ELF-1 (cell line): Measurements from ENCODE around the gene RBP2.

Experiments
- DNase-seq: peaks from one replicate; pipeline ENCODE4 v3.0.0-alpha.2; 2016; ENCODE audit warnings: low read depth, low spot score

Gene RBP2

DNA sequence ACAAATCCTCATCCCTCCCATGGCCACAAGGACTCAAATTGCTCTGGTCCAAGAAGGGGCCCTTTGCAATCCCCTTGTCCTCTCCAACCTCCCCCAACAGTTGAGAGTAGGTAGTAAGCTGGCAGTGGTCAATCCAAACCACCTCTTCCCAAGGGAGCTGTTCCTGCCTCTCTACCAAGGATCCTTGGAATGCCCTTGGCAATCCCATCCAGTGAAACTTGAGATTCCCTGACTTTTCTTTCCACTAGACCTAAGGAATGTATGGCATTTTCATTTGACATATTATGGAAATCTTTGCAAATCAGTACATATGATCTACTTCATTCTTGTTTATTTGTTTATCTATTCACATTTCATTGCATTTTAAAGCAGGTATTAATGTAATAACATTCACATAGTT is 4.8 kb upstream of the RBP2 start:
- DNase-seq, result peak; percentile 23

DNA sequence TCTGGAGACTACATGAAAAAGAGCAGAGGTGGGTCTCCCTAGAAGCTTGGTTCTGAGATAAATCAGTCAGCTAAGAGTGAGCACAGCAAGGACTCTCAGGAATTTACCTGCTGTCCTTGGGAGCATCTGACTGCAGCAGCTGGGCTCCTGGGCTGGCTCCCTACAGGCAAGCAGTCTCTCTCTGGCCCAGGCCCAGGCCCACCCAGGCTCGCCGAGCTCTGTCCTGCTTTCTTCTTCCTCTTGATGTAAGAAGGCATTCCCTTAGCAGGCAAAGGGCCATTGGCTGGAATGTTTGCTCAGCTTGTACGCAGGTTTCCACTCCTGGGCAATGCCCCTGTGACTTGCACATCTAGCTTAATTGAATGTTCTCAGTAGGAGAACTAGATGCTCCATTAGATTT is 4.3 kb upstream of the RBP2 start:
- DNase-seq, result peak; percentile 29

DNA sequence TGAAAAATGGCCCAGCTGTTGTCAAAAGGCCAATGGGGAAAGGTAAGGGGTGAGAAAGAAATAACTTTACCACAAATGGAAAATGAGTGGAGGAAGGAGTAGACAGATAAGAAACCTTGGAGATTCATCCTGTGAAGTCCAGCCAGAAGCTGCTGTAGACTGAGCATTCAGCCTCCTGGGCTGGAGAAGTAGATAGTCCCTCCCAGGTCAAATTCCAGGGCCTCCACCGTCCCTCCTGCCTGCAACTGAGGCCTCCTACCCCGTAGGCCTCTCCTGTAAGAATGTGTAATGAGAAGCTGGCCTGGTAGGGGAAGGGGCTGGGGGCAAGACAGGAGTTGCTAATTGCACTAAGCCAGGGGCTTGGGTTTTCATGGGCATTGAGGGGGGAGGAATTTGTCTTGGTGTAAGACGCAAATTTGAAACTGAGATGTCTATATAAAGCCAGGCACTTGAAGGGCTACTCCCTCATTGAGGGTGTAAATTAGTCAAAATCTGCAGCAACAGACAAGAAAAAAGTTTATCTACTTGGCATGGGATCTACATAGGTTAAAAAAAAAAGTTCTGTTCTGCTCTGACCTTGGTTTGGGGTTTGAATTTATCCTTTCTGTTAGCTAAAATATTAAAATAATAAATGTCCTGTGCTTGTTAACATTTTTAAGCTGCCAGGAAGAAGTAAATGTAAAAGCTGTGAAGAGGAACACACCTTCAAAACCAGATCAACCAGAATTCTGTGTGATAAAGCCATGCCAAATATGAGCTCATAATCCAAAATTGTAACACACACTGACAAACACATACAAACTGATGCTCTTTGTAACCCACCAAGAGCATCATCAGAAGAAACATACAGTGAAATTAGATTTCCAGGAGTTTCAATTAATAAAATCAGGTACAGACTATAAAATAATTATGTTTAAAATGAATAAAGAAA is 1.7 kb upstream of the RBP2 start:
- DNase-seq, result peak; percentile 50

DNA sequence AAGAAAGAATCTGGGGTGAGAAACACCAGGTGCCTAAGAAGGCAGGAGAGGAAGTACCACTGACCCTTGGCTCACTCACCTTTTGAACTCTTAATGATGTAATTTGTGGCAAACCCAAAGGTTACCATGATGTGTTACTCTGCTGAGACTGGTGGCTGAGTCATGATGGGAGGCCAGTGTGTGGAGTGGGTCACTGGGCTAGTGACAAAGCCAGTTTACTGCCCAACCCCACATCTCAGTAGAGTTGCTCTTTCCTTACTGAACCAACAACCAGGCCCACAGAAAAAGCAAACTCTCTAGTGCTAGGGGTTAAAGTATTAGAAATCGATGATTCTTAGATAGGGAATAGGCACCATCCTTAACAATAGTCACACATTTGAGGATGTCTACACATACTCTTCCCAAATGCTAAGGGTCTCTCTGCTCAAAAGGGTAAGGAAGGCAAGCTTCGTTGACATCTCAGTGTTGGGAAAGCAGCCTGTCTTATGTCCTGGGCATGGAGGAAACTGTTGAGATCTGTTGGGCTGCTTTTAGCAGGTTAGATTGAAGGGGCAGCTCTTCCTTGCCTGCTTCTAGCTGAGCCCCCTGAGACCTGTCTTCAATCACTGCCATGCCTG is 3.1 kb downstream of the RBP2 start:
- DNase-seq, result peak; percentile 47

DNA sequence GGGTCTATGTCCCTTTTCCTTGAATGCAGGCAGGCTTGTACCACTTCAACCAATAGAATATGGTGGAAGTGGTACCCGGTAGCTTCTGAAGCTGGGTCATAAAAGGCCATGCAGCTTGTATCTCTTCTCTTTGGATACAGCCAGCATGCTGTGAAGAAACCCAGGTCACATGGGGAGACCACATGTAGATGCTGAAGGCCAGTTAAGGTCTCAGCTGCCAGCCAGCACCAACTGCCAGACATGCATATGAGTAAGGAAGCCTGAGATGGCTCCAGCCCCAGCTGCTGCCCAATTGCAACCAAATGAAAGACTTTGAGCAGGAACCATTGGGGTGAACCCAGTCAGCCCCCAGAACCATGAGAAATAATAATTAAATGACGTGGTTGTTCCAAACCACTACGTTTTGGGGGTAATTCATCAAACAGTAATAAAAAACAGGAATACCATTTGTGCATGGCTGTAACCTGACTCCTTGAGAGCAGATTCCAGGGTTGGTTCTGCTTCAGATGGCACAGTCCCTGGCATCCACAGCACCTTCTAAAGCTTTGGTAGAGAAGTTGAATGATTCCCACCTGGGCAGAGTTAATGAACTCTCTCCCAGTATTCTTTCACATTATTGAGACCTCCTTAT is 3.8 kb downstream of the RBP2 start:
- DNase-seq, result no peak

DNA sequence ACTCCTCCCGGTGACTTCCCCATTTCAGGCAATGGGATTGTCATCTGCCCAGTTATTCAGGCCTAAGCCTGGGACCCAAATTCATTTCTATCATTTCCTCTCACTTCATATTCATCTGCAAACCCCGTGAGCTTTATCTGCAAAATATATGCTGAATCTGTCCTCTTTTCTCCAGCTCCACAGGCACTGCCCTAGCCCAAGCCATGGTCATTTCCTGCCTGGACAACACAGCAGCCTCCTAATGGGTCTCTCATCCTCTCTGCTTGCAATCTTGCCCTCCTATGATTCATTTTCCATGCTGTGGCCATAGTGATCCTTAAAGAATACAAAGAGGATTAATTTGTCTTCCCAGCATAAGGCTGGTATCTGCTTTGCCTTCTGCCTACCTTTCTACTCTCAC is 6.1 kb downstream of the RBP2 start:
- DNase-seq, result no peak

DNA sequence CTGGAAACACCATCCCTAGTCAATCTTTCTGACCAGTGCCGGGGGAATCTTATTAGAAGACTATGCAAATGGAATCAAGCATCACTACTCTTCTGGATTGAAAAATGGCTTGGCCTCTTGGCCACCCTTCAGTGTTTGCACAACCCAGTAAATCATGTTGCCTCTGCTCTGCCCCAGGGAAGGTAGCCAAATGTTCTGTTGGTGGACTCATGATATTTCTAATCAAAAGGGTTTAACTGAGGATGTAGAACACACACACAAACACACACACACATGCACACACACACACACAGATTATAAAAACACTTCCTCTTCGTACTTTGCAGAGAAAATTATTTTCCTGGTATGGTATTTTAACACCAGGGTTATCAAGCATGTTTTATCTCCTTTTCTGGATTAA is 7.9 kb downstream of the RBP2 start:
- DNase-seq, result no peak

DNA sequence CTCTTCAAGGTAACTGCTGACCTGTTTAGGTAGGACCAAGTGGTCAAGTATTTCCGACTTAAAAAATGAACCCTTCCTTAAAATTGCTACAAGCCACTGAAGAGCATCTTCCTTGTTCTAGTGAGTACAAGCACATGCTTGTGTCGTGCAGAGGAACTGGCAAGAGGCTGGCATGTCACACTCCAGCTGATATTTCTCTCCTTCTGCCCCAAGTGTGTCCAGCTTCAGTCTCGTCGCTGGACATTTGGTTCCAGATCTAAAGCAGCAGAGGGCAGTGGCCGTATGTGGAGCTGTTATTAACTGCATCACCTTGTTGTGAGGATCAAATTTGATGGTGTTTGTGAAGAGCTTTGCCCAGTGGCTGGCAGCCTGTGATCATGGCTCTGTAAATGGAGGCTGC is 10.0 kb downstream of the RBP2 start:
- no peak for DNase-seq

DNA sequence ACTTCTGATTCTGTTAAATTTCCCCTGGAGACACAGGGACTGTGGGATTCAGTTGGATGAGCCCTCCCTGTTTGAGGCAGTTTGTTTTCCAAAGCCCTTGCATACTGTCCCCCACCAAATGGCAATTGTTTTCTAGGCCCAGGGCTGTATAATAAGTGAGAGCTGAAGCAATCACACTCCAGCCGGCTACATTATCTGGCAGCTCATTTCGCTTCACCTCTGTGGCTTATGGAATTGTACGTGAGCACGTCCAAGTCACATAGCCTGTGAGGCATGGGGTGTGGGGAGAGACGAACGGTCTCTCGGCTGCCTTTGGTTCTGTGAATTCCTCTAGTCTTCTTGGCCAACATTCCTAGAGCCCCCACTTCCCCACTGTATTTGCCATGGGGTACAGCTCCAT is 10.7 kb downstream of the RBP2 start:
- no peak for DNase-seq

DNA sequence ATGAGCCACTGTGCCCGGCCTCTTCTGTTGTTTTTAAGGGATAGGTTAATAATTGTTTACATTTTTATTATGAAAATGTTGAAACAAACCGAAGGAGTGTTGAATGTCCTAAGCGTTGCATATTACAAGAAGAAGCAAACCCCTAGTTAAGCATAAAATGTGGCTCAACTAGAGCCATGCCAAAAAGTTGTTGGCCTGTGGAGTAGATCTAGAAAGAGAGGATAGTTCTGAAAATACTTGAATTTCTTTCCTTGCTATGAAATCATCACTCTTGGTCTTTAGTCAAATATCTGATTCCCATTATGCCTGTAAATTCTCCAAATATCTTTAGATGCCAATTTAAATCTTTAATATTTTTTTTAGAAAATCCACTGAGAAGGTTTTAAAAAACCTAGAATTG is 12.8 kb downstream of the RBP2 start:
- no peak for DNase-seq

DNA sequence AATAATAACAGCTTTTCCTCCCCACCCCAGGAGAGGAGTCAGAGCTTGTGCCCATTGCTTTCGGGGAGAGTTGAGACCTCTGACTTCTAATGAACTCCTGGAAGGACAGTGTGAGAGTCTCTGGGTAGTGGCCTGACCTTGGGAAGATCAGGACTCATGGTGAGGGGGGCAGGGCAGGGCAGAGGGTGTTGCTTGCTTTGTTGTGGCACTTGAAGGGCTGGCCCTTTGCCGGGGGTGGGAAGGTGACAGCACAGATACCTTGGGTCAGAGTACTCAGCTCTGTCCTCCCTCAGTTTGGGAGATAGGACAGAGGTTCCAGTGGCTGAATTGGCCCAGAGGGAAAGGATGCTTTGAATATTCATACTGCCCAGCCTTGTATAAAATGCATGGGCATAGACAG is 15.8 kb downstream of the RBP2 start:
- DNase-seq, result no peak

DNA sequence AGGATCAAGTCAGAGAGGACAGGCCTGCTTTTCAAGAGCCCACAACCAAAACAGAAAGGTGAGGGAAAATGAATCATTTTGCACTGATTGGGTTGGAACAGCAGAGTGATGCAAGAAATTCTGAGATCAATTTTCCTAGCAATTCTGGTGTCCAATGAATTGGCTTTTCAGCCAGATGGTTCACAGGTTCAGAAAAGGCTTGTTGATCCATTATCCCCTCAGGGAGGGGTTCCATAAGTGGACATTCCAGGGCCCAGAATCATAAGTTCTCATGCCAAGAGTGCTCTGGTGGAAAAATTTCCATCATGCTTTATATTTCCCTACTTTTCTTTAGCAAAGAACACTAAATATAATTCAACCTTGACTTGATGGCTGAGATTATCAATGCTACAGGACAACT is 16.2 kb downstream of the RBP2 start:
- no peak for DNase-seq

DNA sequence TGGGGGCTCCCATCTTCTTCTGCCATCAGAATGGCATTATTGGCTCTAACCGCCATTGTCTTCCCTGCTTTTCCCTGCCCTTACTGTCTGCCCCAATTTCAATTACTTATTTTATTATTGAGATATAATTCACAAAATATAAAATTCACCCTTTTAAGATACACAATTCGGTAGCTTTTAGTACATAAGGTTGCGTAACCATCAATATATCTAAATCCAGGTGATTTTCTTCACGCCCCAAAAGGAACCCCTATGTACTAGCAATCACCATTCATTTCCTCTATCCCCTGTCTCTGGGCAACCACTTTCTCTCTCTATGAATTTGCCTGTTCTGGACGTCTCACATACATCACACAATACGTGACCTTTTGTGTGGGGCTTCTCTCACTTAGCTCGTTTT is 18.0 kb downstream of the RBP2 start:
- DNase-seq, result no peak

DNA sequence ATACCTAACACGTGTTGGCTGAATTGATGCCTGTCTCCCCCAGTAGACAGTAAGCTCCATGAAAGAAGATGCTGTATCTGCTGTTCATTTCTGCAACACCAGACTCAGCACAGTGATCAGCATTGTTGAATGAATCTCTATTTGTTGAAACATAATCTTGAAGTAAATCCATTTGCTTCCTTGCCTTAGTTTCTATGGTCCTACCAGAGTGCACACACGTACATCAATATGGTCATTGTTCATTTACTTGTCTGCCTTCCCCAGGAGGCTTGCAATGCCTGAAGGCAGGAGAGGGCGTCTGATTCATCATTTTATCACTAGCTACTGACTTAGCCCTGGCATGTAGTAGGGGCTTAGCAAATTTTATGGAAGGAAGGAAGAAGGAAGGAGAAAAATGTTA is 19.2 kb downstream of the RBP2 start:
- DNase-seq, result no peak

DNA sequence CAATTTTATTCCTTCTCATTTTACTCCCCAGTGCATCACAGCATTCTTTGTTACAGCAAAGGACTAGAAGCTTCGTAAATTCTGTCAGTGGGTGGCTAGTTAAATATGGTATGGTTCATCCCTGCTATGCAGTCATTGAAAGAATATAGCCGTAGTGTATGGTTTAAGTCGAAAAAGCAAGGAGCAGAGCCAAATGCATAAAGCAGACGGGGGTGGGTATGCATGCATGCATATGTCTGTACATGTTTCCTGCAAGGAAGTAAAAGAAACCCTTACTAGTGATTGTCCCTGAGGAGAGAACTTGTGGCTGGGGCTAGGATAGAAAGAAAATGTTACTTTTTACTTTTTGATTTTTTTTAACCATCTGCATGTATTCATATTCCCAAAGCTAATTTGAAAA is 19.9 kb downstream of the RBP2 start:
- DNase-seq, result no peak

DNA sequence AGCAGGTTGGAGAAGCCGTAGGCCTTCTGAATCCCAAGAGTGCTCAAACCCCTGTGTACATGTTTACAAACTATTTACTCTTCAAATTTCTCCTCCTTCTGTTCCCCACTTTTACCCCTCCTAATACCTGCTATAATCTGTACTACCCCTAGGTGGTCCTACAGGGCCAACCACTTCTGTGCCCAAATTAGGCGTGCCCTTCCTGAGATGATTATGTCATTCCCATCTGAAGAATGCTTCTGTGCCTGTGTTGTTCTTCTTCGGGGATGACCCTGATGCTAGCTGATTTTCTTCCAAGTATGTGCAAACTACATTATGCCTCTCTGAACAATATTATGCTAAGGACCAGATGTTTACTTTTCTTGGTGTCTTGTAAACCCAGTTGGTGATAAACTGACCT is 20.5 kb downstream of the RBP2 start:
- peak; percentile 14 for DNase-seq

DNA sequence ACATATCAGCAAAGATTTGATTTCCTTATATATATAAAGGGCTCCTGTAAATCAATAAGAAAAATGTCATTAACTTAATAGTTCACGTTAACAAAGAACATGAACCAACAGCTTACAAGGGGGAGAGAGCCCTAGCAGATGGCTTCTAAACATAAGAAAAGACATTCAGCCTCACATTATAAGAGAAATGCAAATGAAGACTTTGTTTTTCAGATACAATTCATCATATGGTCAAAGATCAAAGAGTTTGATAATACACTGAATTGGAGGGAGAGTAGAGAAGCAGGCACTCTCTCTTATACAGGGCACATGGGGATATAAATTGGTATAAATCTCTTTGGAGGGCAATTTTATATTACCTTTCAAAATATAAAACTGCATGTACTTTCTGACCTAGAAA is 21.1 kb downstream of the RBP2 start:
- DNase-seq, result no peak

DNA sequence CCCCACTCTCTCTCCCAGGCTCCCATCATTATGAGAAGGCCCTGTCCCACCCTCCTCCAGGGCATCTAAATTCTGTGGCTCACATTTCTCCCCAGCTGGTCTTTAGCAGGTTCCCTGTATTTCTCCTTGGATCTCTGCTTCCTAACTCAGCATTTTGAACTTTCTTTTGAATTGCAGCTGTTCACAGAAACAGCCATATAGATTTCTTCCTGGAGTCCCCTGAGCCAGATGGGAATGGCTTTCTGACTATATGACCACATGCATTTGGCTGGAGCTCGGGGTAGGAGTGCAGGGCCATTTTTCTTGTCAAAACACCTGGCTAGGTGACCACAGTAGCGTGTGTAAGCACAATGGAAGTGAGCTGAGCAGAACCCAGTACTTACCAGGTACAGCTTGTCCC is 22.0 kb downstream of the RBP2 start:
- no peak for DNase-seq

DNA sequence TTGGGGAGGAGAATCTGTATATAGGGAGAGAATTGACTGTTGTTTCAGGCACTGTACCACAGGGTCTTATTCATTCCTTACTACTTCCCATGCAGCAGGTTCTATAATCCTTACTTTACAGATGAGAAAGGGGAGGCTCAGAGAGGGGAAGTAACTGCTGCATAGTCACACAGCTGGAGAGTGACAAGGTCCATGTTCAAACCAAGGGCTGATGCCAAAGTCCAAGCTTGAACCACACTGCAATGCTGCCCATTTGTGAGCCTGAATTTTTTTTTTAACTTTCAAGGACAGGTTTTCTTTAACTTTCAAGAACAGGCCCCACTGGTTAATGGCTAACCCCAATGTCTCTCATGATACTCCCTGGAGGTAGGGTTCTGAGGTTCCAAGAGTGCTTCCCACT is 26.2 kb downstream of the RBP2 start:
- no peak for DNase-seq

DNA sequence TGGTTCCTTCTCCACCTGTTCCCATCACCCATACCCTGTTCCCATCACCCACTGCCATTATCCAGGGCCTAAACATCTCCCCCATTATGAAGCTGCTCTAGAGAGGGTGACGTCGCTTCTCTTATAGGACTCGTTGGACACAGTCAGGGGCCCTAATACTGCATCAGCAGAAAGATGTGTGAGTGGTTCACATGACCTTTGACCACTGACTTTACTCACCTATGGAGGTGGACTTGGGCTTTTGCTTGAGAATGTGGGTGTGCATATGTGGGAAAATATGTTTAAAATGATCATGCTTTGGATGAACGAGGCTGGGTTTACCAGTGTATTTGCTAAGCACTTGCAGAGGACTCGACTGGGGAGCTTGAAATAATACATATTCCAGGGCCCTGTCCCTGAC is 26.8 kb downstream of the RBP2 start:
- no peak for DNase-seq

DNA sequence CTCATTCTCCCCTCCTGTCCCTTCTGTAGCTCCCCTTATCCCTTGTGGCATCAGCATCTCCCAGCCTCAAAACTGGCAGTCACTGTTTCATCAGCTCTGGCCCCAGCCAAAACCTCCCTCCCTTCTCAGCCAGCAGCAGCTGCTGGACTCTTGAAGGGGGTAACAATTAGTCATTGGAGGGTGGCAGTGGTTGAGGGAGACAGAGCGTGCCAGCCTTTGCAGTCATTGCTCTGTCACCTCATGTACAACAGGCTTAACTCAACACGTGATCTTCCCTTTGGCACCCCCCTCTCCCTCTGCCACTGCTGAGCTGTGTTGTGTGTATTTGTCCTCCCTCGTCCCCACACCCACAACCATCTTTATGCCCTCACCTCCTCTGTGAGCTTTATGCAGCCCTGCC is 28.2 kb downstream of the RBP2 start:
- no peak for DNase-seq

DNA sequence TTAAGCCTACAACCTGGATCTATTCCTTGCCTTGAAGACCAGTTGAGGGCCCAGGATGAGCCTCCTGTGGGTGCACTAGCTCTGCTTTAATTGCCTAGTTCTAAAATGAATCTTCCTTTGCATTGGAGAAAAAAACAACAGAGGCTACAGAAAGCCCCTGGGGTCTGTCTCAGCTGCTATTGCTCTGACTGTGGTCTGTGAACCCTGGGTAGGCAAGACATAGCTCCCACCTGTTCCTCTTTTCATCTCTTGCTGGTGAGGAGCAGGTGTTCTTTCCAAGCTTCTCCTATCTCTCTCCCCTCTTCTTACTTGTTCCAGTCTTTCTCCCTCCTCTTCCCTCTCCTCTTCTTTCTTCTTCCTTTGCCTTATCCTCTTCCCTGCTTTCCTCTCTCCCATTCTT is 28.8 kb downstream of the RBP2 start:
- no peak for DNase-seq

DNA sequence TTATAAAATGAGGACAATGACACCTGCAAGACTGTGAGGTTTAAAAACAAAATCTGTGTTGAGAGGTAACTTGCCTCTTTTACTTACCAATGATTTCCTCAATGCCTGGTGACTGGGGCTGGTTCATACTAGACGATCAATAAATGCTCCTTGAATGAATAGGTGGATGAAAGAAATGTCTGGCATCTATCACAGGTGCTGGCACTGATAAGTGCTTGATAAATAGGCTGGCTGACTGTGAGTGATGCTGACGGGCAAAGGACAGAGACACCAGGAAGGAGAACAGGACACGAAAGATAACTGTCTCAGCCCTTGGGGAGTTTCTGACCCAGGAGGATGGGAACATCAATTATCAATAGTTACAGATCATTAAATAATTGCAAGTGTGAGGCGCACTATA is 31.9 kb downstream of the RBP2 start:
- no peak for DNase-seq
